HuH-7 (cell line): Measurements from ENCODE around the gene KBTBD3.

ENCODE experiments used
- DNase-seq: peaks from one replicate; pipeline ENCODE4 v3.0.0; 2011; ENCODE audit warnings: low spot score

Gene KBTBD3, protein sequence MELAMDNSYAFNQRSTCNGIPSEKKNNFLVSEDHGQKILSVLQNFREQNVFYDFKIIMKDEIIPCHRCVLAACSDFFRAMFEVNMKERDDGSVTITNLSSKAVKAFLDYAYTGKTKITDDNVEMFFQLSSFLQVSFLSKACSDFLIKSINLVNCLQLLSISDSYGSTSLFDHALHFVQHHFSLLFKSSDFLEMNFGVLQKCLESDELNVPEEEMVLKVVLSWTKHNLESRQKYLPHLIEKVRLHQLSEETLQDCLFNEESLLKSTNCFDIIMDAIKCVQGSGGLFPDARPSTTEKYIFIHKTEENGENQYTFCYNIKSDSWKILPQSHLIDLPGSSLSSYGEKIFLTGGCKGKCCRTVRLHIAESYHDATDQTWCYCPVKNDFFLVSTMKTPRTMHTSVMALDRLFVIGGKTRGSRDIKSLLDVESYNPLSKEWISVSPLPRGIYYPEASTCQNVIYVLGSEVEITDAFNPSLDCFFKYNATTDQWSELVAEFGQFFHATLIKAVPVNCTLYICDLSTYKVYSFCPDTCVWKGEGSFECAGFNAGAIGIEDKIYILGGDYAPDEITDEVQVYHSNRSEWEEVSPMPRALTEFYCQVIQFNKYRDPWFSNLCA

DNA sequence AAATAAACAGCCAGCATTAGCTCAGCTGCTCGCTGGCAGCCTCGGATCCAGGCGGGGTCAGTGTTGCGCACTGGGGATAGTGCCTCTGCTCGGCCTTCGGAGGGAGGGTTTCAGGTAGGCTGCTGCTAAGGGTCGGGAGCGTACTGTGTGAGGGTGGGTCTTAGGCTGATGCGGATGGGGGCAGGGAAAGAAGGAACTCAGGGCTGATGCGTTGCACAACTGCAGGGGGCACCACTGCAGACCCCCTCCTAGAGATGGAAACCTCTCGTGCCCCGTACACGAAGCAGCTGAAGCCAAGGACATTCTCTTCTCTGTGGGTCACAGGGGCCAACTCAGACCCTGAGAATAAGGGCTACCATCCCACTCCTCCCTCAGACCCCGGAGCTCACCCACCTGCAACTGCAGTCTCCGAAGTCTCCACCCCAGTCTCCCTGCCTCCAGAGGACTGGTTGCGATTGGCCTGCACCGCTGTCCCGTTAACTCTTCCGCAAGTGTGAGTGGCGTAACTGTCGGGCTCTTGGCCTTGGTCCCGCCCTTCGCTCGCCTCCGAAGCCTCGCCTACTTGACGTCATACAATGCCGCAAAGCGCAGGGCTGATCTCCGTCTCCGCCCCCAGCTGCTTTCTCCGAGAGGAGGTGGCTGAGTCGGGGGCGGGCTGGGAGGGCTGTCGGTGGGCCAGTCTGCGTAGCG is at the start of gene KBTBD3:
Gene KBTBD3 (minus strand): TSS at position 429 of the 690 bp plus-strand sequence. CDS start 18,250 bp downstream, outside the sequence.
- peak; percentile 85 for DNase-seq

DNA sequence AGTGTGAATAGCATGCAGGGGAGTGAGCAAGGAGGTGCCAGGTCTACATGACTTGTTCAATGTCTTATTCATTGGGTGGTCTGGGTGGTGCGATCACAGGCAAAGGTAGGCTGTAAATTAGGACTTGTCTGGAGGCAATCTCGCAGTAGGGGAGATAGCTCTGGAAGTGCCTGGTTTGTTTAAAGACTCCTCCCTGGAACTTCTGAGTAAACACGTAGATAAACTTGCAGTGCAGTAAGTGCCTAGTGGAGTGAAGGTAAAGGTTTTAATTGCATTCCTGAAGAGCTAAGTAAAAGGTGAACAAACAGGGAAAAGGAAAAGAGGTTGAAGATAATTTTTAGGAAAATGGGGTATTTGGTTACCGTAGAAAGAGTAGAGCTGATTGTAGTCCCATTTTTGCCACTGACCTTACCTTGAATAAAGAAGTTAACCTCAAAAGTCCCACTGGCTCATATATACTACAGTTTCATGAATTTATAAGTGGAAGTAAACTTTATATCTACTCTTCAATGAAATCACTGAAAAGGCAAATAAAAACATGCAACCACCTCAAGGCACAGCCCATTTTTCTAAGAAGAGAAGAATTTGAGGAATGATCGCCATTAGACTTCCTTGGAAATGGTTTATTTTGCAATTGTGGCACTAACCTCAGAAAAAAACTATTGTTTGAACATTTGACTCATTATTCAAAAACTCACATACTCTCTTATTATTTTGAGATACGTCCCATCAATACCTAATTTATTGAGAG is 44.6 kb upstream of the KBTBD3 start:
- DNase-seq = no peak

DNA sequence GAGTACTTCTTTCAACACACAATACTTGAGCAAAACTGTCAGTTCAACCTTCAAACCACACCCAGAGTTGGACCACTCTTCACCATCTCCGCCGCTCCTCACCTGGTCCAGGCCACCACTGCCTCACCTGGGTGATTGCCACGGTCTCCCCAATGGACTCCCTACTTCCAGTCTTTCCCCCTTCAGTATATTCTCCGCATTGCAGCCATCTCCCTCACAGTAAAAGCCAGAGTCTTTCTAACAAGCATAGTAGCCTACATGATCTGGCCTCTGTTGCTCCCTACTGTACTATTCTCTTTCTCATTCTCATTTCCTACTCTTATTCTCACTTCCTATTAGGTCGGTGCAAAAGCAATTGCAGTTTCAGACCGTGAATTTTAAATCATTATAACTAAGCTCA is 28.8 kb upstream of the KBTBD3 start:
- DNase-seq = no peak

DNA sequence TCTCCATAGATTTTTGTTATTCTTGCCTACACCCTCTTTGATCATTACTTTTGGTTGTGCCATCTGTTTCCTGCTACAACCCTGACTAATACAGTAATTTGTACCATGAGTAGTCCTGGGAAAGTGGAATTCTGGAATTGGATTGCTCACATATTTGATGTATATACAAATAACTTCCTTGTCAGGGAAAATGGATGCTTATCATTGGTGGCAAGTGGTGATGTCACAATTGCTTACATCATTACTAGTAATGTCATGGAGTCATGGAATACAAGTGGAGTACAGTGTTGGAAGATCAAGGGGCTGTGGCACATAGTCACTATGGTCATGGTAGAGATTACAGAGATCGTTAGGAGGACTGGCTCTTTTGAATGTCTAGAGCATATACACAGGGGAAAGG is 24.7 kb upstream of the KBTBD3 start:
- DNase-seq = no peak

DNA sequence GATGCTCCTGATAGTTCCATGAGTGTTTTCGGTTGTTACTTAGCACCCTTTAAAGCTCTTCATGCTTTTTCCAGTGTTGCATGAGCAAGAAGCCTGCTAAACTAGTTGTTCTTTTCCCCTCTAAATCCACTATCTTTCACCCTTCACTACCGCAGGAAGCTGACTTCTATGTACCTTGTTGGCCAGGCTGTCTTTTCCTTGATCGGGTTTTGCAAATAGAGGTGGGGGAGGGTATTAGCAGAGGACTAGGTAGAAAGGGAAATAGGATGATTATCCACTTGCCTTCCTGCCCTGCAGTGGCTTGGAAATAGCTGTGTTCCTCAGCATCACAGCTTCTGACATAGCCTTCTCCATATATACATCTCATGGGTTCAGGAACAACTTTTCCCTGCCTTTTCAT is 24.2 kb upstream of the KBTBD3 start:
- DNase-seq = no peak

DNA sequence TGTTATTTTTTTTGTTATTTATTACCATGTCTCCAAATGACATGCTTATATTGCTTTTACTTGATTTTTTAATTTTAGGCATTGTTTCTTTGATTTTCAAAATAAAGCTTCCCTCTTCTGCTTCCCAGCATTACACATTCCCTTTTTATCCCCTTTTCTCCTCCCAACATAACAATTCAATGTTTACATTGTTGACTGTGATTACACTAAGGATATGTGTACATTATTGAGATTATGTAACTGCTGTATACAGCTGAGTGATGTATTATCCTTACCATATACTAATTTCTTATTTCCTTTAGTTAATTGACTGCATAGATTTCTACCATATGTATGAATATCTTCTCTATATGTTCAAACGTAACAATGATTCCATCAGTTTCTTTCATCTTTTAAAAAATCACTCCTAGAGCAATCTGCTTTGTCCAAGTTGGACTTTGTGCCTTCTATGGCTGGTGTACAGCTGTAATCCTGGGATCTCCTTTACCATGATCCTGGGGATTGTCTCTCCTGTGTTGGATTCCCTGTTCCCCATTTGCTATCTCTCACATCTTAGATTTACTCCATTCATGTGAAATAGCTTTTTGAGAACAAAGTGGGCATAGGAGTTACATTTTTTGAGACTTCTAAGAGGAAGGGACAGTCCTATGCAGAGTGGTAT is 21.9 kb upstream of the KBTBD3 start:
- no peak for DNase-seq

DNA sequence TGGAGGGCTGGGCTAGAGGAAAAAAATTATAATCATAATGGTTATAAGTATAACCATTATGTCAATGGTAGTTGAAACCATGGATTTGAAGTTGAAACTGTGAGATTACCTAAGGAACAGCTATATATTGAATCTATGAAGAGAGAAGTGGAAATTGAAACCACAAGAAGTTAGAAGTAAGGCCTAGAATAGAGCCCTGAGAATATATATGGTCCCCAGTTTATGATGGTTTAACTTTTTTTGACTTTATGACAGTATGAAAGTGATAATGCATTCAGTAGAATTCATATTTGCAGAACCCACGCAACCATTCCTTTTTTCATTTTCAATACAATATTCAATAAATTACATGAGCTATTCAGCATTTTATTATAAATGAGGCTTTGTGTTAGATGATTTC is 15.3 kb upstream of the KBTBD3 start:
- DNase-seq = no peak

DNA sequence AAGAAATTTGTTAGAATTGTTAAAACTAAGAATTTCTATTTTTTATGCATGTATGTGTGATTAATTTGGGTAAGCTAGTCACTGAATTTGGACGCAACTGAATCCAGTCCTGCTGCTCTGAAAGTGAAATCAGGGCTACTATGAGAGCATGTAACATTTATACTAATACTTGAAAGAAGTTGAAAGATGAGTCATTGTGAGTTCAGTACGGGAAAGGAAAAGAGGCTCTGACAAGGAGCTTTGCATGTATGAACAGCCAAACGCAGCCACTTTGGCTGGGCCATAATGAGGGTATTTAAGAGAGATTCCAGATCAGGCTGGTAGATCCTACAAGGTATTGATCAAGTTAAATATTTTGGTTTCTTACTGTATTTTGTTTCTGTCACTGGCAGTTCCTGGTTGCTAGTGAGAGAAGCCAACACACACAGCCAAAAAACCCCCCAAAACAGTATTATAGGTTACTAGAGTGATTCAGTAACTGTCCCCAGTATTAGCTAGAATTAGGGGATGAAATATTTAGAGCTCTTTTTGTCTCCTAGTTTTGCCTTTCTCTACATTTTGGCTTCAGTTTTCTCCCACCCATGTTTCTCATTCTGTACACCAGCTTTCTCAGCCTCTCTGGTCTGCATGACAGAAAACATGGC is 14.5 kb upstream of the KBTBD3 start:
- no peak for DNase-seq

DNA sequence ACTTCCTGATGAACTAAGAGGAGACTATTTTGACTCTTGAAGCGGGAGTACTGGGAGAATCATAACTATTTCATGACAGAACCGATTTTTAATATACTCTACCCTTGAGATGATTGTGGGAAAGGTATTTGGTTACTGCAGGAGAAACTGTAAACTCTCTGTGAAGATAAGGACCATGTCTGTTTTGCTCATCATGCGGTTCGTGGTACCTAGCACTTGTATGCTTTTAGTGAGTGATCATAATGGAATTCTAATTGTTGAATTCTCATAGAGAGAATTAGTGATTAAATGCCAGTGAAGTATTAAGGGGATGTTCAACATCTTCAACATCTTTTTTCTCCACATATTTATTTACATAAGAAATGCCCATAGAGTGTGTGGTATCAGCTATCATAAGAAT is 11.7 kb upstream of the KBTBD3 start:
- no peak for DNase-seq

DNA sequence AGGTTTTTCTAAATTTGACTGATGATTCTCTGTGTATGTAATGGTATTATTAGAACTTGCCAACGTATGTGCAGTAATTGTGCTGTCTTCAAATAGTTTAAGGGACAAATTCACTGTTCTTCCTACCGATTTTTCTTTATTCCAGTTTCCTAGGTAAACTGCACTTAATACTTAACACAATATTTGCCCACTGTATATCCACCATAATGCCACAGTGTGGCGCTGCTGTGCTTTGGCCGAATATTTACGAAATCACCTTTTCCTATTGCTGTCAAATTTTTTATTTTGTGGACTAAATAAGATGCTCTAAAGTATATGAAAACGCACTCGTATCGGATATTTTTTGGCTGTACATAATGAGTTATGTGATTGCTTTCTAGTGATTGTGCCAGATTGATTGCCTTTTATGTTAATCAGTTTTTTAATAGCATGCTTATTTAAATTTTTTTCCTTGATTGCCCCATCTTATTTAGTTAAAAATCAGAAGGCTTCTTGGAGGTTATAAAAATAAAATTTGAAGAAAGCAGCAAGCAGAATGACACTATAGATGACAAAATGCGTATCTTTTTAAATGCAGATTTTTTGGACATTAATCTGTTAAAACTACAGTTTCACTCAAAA is 10.8 kb upstream of the KBTBD3 start:
- DNase-seq = no peak

DNA sequence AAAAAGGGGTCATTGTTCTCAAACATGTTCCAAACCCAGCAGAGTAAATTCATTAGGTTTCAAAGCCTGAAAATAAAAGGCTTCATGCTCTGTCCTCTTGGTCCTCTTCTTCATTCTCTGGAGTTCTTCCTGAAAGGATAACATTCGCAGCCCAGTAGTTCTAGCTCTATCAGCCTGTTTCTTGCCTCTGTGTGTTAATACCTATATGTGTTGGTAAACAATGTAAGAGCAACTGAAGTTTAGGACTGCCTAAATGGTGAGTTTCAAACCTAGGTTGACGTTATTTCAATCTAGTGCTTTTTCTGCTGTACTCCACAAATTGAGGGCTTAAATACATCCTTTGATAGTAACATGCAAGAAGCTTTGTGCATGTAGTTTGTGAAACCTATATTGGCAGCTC is 9.7 kb upstream of the KBTBD3 start:
- no peak for DNase-seq

DNA sequence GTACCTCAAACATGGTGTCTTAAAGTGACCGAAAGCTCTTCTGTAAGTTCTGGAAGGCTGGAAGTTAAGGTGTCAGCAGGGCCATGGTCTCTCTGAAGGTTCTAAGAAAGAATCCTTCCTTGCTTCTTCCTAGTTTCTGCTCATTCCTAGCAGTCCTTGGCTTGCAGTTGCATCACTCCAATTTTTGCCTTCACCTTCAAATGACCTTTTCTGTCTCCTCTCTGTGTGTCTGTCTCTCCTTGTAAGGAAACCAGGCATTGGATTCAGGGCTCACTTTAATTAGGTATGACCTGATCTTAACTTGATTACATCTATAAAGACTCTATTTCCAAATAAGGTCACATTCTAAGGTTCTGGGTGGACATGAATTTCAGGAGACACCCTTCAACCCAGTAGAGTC is 9.0 kb upstream of the KBTBD3 start:
- no peak for DNase-seq

DNA sequence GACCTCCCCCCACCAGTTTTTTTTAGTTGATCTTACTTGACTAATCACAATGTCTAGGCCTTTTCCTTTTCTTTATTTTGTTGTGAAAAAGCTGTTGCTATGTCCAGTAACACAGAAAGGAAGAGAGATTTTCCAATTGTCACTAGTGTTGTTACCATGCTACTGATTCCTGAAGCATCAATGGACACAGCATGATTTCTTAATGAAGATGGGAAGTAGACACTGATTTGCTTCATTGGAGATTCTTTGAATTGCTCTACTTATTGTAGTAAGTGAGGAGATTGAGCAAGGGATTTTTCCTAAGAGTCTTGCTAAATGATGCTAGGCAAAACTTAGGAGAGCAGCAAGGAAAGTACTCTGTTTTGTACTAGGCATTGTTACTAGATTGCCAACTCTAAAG is 4.9 kb upstream of the KBTBD3 start:
- DNase-seq = no peak

DNA sequence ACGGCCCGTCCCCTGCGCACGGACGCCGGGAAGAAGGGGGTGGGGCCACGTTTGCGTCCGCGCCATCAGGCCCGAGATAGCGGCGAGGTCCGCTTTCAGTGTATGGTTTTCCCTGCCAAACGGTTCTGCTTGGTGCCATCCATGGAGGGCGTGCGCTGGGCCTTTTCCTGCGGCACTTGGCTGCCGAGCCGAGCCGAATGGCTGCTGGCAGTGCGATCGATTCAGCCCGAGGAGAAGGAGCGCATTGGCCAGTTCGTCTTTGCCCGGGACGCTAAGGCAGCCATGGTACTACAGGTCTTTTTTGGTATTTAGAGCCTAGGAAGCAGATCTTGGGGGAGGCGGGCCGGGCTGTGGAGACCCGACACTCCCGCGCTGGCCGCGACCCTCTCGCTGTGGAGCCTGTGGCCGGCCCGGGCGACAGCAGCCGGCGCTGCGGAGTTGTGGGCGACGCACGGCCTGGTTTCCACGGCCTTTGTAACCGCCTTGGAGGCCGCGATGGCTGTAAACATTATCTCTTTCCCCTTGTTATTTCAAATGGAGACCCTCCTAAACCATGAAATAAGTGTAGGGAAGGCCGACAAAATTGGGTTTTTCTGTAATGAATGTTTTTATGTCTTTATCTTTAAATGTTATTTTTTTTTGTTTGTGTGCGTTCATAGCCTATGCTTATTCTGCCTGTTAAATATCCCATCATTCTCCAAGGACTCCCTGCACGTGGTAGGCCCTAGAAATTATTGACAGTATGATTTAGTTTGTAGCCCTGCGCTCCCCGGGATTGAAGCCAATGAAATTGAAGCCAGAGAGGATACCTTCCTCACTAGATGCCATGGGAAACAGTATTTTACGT is 685 bp upstream of the KBTBD3 start, which contains the start of gene AASDHPPT:
Gene AASDHPPT (plus strand): TSS at position 54 of the 847 bp plus-strand sequence. CDS start 49 bp downstream, at position 103.
- peak; percentile 13 for DNase-seq

DNA sequence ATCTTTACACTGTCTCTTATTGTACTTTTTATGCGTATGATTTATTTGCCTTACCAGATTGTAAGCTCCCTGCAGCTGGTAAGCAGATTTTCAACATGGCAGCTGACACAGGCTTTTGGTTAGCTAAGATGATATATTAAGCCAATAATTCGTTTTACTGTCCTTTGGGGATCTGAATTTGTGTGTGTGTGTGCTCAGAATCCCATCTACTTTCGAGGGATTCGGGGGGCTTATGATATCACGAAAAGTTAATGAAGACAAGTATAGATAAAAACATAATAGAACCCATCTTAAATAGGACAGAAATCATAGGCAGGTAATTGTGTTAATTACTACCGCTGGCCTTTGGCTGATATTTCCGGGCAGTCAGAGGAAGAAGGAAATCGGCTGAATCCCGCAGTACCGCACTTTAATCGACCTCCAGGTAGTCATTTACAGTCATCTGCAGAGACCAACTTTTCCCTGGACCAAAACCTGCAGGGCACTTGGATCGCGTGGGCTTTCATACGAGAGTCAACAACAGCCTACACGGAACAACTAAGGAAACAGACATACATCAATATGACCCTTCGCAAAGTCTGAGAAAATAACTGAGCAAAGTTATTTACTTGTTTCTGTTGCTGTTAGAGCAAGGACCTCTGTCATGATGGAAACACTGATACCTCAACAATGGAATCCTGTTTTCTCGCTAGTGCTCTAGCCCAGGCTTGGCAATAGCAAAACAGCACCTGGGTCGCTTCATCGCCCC is 802 bp downstream of the KBTBD3 start:
- DNase-seq = no peak

DNA sequence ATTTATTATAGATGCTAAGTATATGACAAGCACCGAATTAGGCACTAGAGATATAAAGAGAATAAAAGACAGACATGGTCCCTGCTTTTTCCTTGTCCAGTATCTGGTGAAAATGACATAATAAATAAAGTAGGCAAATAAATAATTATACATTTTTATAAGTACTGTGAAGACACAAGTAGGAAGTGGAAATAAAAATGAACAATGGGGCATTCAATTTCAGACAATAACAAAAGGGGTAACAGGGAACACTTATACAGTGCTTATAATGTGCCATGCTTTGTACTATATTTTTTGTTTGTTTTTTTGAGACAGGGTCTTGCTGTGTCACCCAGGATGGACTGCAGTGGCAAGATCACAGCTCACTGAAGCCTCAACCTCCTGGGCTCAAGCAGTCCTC is 4.3 kb downstream of the KBTBD3 start:
- no peak for DNase-seq

DNA sequence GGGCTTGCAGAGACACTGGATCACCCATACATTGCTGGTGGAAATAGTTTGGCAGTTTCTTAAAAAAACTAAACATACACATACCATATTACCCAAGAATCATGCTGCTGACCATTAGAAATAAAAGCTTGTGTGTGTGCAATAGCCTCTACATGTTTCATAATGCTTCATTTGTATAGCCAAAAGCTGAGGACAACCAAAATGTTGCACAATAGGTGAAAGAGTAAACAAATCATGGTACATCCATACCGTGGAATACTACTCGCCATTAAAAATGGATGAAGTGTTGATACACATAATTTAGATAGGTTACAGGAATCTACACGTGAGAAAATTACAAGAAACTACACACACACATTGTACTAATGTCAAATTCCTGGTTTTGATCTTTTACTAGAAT is 6.5 kb downstream of the KBTBD3 start:
- DNase-seq = no peak

DNA sequence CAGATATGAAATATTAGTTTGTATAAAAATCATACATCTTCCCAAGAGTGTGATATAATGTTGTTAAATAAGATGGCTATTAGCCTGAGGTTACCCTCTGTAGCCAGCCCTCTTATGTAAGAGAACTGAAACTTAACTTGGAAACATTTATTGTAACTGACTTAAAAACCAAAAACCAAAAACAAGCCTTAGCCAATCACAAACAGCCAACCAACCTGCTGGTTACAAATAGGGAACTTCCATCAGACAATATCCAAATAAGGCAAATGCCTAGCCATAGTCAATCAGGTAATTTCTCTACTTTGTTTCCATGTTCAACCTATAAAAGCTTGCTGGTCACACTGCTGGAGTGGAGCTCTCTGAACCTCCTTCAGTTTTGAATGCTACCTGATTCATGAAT is 14.1 kb downstream of the KBTBD3 start:
- no peak for DNase-seq
